Measurements from ENCODE around the gene MCTP1.

DNA sequence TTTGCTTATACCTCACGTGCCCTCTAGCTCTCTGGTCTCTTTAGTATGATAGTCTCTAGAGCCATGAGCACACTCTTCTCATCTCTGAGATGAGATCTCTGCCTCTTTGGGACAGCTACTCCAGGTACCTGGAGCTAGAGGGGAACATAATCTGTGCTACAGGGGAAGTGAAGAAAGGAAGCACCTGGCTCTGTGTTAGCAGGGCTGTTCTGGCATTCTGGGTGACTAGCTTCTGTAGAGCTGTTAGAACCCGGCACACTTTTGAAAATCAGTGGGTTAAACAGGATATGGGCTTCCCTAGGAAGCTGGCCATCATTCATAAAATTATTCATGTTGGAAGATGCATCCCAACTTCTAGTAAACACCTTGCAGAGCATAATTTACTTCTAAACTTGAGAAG, 224.8 kb downstream of the MCTP1 start:
- TF ChIP-seq, protein P1, sequence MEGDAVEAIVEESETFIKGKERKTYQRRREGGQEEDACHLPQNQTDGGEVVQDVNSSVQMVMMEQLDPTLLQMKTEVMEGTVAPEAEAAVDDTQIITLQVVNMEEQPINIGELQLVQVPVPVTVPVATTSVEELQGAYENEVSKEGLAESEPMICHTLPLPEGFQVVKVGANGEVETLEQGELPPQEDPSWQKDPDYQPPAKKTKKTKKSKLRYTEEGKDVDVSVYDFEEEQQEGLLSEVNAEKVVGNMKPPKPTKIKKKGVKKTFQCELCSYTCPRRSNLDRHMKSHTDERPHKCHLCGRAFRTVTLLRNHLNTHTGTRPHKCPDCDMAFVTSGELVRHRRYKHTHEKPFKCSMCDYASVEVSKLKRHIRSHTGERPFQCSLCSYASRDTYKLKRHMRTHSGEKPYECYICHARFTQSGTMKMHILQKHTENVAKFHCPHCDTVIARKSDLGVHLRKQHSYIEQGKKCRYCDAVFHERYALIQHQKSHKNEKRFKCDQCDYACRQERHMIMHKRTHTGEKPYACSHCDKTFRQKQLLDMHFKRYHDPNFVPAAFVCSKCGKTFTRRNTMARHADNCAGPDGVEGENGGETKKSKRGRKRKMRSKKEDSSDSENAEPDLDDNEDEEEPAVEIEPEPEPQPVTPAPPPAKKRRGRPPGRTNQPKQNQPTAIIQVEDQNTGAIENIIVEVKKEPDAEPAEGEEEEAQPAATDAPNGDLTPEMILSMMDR (IDR thresholded peaks at IDR 0.05), result no peak
- no peak for TF ChIP-seq POLR2AphosphoS5 (IDR thresholded peaks at IDR 0.05; ENCODE audit: insufficient read depth in 1 of 2, low read depth in 1 of 2)

Data from vagina (tissue), 2 donors.